Kidney epithelial cell (primary cell): ENCODE results near the gene RNPS1. TPM values are rescaled to one million over a fixed set of nuclear protein-coding genes. Genes with fewer than 3 reads are reported as not detected.

Experiments
- DNase-seq: peaks from one replicate; pipeline ENCODE4 v3.0.0-alpha.2; 2010; ENCODE audit warnings: low read depth
- H3K27me3 ChIP-seq: 2 replicates; pipeline ENCODE4 v1.6.0; 2011; ENCODE audit warnings: low read length; ENCODE audit not compliant: control insufficient read depth, insufficient read depth
- H3K36me3 ChIP-seq: 2 replicates; pipeline ENCODE4 v1.5.1; 2011; ENCODE audit warnings: low read length; ENCODE audit not compliant: control insufficient read depth, insufficient read depth
- H3K4me3 ChIP-seq: 2 replicates; pipeline ENCODE4 v1.5.1; 2011; ENCODE audit warnings: low read depth, mild to moderate bottlenecking, control low read depth, low read length
- CTCF ChIP-seq: IDR thresholded peaks from 2 replicates; pipeline ENCODE4 v1.5.1; 2011; ENCODE audit warnings: mild to moderate bottlenecking, moderate library complexity, low read length, control low read depth, inconsistent platforms; ENCODE audit not compliant: insufficient read depth, poor library complexity, severe bottlenecking
- total RNA-seq: library from RNA; depleted of rRNA; stranded (reverse); fragments of >200 nt; gene quantifications from 2 replicates; pipeline ENCODE4 v1.2.3, GENCODE V29; 2015

The RNPS1 gene
- total RNA-seq, 1 donor from 2014 or later = 243 TPM

- Histone ChIP-seq H3K27me3 (no peaks in the 10 kb centered on the region), H3K4me3 (peak within 1 kb of the TSS; percentile 52), H3K36me3 (no peaks in the 10 kb centered on the region)
- peak; percentile 50 for DNase-seq
- TF ChIP-seq CTCF = peak; percentile 76
Observed at GRCh38 chr16:2251296-2252111, 16.4 kb downstream of the RNPS1 start, which contains the start of gene ECI1. TSS of gene ECI1 (minus strand) at chr16:2251587. CDS start at chr16:2251566, 21 bp downstream.

DNA sequence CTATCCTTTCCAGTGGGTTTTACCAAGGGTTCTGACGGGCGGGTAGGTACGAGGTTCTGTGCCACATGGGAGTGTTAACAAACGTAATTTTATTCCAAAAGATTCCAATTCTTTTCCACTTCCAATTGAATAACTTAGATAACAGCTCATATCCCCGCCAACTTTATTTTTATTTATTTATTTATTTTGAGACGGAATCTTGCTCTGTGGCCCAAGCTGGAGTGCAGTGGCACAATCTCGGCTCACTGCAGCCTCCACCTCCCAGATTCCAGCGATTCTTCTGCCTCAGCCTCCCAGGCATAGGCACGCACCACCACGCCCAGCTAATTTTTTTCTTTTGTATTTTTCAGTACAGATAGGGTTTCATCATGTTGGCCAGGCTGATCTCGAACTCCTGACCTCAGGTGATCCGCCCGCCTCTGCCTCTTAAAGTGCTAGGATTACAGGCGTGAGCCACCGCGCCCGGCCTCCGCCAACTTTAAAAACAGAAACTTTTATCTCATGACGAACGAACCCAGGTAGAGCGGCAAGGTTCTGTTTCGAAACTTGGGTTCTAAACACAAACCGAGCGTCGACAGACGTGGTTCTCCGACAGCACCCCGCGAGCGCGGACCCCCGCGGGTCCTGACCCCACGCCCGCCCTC, 17.2 kb downstream of the RNPS1 start:
- no peak for DNase-seq
- TF ChIP-seq CTCF = no peak
- Histone ChIP-seq H3K27me3 (no peaks in the 10 kb centered on the region), H3K36me3 (no peaks in the 10 kb centered on the region), H3K4me3 (peak overlapping the region; percentile 52)

- no peak for TF ChIP-seq CTCF
- peaks cover 5% of the 10 kb centered on the region for H3K36me3 ChIP-seq
Observed at GRCh38 chr16:2246301-2246885, 21.5 kb downstream of the RNPS1 start.

DNA sequence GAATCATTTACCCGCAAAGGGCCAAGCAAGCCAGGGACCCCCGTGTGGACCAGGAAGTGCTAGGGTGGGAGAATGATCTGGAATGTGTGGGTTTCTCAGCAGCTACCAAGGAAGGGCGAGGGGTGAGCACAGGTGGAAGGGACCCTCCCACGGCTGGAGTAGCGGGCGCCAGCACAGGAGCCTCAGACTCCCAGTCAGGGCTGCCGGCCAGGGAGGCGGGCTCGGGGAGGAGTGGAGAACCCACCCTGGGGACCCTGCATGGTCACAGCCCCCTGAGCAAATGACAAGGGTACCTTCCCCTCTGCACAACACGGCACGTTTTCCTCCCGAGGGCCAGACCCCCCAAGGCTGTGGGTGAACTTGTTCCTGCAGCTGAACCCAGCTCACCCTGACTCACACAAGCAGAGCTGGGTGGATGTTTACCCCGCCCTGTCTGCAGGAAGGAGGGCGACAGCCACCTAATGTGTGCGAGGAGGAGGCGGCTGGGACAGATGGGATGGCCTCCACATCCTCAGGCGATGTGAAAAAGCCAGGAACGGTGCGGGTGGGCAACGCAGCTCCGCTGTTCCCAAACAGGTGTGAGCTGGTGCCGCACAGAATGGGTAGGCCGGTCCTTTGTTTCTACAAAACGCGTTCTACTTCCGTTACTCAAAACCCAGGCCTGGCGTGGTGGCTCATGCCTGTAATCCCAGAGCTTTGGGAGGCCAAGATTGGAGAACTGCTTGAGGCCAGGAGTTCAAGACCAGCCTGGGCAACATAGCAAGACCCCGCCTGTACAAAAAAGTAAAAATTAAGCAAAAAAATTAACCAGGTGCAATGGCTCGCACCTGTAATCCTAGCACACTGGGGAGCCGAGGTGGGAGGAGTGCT, 22.8 kb downstream of the RNPS1 start:
- H3K36me3 ChIP-seq = peaks cover 5% of the 10 kb centered on the region
- no peak for DNase-seq

More at GRCh38 chr16:2246301-2246885, 21.5 kb downstream of the RNPS1 start:
- H3K27me3 ChIP-seq = no peaks in the 10 kb centered on the region
- no peak for DNase-seq
- no peak overlapping the region for H3K4me3 ChIP-seq

More for the DNA sequence above, 22.8 kb downstream of the RNPS1 start:
- no peaks in the 10 kb centered on the region for H3K27me3 ChIP-seq
- TF ChIP-seq CTCF = no peak
- H3K4me3 ChIP-seq = no peak overlapping the region
